ENCODE data around the gene METTL3.

- no peak for TF ChIP-seq EP300 (IDR thresholded peaks at IDR 0.05)
- TF ChIP-seq CTCF (IDR thresholded peaks at IDR 0.05): no peak
- TF ChIP-seq POLR2A (IDR thresholded peaks at IDR 0.05): no peak
Measured at GRCh38 chr14:21556378-21557083, 45.4 kb upstream of the METTL3 start.
